Measurements from ENCODE around the gene CCND1.
"Not testable (repeated sequence)": the region's sequence is repeated elsewhere in the genome, so short reads cannot be mapped to it uniquely, and the experiment has no call there.

CCND1 gene

GRCh38 chr11:69695995-69696394 lies 55.0 kb downstream of the CCND1 start:
- not testable (repeated sequence) for FAIRE-seq

GRCh38 chr11:69696749-69697468 lies 56.0 kb downstream of the CCND1 start:
- FAIRE-seq, result no peak

GRCh38 chr11:69697469-69697843 lies 56.5 kb downstream of the CCND1 start:
- no peak for FAIRE-seq

DNA sequence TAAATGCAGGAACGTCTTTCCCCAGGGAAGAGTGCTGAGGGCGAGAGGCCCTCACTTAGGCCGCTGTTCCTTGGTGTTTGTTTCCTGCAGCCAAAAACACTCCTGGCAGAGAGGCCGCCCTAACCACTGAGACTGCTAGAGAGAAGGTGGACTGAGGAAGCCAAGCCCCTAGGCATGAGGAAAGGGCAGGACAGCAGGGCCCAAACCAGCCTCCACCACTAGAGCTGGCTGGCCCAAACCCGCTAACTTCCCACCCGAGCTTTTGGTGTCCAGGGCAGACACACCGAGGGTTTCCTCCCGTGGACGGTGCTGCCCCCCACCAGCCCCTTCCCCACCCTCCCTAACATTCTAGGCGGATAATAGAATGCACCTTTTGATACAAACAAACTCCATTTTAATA lies 56.9 kb downstream of the CCND1 start:
- FAIRE-seq, result no peak

GRCh38 chr11:69698362-69698761 lies 57.4 kb downstream of the CCND1 start:
- no peak for FAIRE-seq

DNA sequence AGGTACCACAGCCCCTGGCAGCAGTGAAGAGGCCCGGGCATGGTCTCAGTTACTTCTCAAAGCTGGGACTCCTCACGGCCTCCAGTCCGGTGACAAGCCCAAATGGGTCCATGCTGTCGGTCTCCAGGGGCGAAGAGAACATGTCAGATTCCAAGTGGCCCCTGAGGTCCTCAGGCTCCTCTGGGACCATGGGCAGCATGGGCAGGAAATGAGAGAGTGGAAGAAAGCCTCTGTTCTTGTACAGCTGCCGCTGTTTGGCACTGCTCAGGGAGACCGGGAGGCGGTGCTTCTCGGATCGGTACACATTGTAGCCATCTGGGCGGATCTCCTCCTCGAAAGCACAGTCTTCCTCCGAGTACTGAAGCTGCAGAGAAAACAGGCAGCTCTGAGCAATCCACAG lies 58.3 kb downstream of the CCND1 start:
- FAIRE-seq, result no peak

GRCh38 chr11:69700278-69701140 lies 59.6 kb downstream of the CCND1 start:
- no peak for FAIRE-seq

GRCh38 chr11:69702239-69702691 lies 61.3 kb downstream of the CCND1 start:
- no peak for FAIRE-seq

- FAIRE-seq, result no peak
These were observed 62.0 kb downstream of the CCND1 start for GRCh38 chr11:69702769-69703452.

- no peak for FAIRE-seq
These were observed 62.5 kb downstream of the CCND1 start for GRCh38 chr11:69703453-69703767.
